RWPE1 (cell line): ENCODE results near the gene NFYC.
A peak's percentile ranks its signal among the peaks of the same experiment; 100 is the strongest.

ENCODE experiments used
- CTCF ChIA-PET: fragments of 350-600 bp; sonication (Branson Sonifier 250); formaldehyde crosslinking; extraction: SDS; loops from one replicate; lab custom pipeline; 2021; lab: Yijun Ruan, JAX
- POLR2A ChIA-PET: fragments of 400-600 bp; formaldehyde crosslinking; extraction: SDS; loops from one replicate; lab custom pipeline; 2020; ENCODE audit warnings: antibody characterized with exemption; ENCODE audit not compliant: low non-redundant PET; lab: Yijun Ruan, JAX
- DNase-seq: peaks from one replicate; pipeline ENCODE4 v3.0.0; 2012; ENCODE audit warnings: low spot score
- H3K27ac ChIP-seq: fragments of 450-650 bp; 2 replicates; pipeline ENCODE4 v1.5.1; 2017
- TF ChIP-seq, protein P1 (sequence below): fragments of 450-650 bp; conservative IDR thresholded peaks from 2 replicates; pipeline ENCODE4 v1.5.1; 2017; ENCODE audit warnings: low read depth, mild to moderate bottlenecking

Gene NFYC

DNA sequence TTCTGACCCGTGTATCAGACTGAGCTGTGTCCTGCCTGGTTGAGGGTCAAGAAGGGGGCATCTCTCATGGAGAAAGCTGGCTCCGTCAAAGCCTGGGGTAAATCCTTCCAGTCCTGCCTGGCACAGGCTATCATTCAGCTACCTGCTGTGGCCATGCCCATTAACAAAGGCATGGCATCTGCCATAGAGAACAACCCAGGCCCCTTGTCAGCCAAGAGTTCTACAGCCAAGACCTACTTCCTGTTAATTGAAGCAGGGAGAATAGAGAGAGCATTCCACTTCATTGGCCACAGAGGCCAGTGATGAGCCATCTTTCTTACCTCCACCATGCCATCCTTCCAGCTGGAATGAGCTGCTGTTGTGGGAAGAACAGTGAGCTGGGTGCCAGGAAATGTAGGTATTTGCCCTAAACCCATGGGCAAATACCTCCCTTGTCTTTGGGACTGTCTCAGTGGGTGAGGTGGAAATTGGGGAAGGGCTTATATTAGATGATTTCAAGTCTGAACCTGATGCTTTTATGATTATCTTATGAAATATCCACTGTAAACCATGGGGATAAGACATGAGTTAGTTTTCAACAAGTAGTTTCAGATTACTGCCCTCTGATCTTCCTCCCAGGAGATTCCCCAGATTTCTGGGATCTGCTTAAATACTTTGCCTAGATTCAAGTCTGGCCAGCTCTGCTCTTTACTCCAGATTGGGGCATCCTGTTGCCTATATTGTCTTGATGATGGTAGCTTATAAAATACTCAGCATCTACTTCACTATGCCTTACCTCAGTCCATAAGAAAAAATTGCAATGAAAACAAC lies 80.8 kb downstream of the NFYC start:
- TF ChIP-seq, protein P1, sequence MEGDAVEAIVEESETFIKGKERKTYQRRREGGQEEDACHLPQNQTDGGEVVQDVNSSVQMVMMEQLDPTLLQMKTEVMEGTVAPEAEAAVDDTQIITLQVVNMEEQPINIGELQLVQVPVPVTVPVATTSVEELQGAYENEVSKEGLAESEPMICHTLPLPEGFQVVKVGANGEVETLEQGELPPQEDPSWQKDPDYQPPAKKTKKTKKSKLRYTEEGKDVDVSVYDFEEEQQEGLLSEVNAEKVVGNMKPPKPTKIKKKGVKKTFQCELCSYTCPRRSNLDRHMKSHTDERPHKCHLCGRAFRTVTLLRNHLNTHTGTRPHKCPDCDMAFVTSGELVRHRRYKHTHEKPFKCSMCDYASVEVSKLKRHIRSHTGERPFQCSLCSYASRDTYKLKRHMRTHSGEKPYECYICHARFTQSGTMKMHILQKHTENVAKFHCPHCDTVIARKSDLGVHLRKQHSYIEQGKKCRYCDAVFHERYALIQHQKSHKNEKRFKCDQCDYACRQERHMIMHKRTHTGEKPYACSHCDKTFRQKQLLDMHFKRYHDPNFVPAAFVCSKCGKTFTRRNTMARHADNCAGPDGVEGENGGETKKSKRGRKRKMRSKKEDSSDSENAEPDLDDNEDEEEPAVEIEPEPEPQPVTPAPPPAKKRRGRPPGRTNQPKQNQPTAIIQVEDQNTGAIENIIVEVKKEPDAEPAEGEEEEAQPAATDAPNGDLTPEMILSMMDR: no peak
- POLR2A ChIA-PET: no interaction called here
- DNase-seq: no peak
- CTCF ChIA-PET: interaction anchor here (0.6 to 1.1 kb wide), 2 partner anchors 22 to 171 kb away, joined by 3 to 7 read pairs; no protein-coding TSS in a partner anchor
- H3K27ac ChIP-seq: peak overlapping the region; percentile 56

- H3K27ac ChIP-seq: no peak overlapping the region
- CTCF ChIA-PET: interaction anchor here (0.6 to 2.1 kb wide), 12 partner anchors 8 to 179 kb away, joined by 3 to 16 read pairs (median 4); partner anchors contain the start of gene KCNQ4
- TF ChIP-seq, protein P1: no peak
- DNase-seq: no peak
- POLR2A ChIA-PET: interaction anchor here (0.7 kb wide), 1 partner anchor 8 kb away, joined by 5 read pairs; no protein-coding TSS in a partner anchor
Observed at GRCh38 chr1:40773748-40774265, 82.3 kb downstream of the NFYC start.

- TF ChIP-seq, protein P1: peak; percentile 70
- no peak overlapping the region for H3K27ac ChIP-seq
- DNase-seq: peak; percentile 23
- ChIA-PET POLR2A (no interaction called here), CTCF (interaction anchor here (0.6 to 2.1 kb wide), 17 partner anchors 9 to 178 kb away, joined by 3 to 16 read pairs (median 3); partner anchors contain the start of gene KCNQ4)
Observed at GRCh38 chr1:40774266-40774998, 82.9 kb downstream of the NFYC start.

- DNase-seq: no peak
- ChIA-PET POLR2A (no interaction called here), CTCF (no interaction called here)
- no peak overlapping the region for H3K27ac ChIP-seq
- TF ChIP-seq, protein P1: no peak
Observed at GRCh38 chr1:40776236-40777072, 85.0 kb downstream of the NFYC start.

DNA sequence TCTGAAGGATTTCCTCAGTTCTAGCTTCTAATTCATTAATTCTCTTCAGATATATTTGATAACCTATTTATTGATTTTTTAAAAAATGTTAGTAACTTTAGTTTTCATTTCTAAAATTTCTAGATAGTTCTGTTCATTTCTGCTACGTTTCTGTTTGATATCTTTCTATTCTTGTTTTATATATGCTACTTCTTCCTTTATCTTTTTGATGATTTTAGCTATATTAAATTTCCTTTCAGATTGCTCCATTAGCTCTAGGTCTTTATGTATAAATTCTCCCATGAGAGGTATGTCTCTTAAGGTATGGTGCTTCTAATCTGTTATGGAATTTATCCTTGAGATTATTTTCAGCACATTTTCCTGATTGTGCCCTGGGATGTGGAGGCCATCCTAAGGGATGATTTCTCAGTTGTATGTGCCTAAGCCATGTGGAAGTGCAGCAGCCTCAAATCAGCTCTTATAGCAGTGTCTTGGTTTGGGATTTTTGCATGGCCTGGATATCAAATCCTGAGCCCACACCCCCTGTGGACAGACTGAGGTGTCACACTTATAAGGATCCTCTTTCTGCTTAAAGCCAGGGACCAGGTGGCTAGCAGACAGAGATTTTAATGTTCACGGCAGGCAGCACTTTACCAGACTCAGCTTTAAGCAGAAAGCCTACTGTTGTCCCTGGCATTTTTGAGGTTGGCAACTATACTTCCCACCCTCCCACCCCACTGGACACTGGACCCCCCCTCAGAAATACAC lies 85.9 kb downstream of the NFYC start:
- CTCF ChIA-PET: no interaction called here
- H3K27ac ChIP-seq: no peak overlapping the region
- TF ChIP-seq, protein P1: no peak
- DNase-seq: no peak
- POLR2A ChIA-PET: no interaction called here
